T-helper 9 cell (primary cell): ENCODE measurements around the gene ST8SIA2.

ENCODE experiments used
- DNase-seq: peaks from one replicate; pipeline ENCODE4 v3.0.0-alpha.2; 2020

The ST8SIA2 gene

GRCh38 chr15:92399271-92399950, 5.7 kb downstream of the ST8SIA2 start:
- DNase-seq = no peak

- DNase-seq = no peak
These were observed 6.9 kb downstream of the ST8SIA2 start for GRCh38 chr15:92400573-92400972.

GRCh38 chr15:92400980-92401787, 7.5 kb downstream of the ST8SIA2 start:
- no peak for DNase-seq

GRCh38 chr15:92402751-92403150, 9.1 kb downstream of the ST8SIA2 start:
- DNase-seq = no peak

DNA sequence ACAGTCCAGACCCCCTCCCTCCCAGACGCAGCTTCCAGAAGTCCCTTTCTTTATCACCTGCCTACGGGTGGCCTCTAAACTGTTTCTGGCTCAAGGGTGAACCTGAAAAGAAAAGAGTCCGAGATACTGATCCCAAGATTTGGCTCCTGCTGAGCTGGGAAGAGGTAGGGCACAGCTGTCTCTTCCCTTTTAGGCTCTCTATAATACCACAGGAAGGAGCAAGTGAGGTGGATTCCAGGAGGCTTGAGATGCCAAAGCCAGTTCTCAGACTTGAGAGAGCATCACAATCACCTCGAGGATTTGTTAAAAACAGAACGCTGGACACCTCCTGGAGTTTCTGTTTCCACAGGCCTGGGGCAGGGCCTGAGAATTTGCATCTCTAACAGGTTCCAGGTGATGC, 12.3 kb downstream of the ST8SIA2 start:
- DNase-seq = no peak

GRCh38 chr15:92407321-92407720, 13.6 kb downstream of the ST8SIA2 start:
- no peak for DNase-seq

DNA sequence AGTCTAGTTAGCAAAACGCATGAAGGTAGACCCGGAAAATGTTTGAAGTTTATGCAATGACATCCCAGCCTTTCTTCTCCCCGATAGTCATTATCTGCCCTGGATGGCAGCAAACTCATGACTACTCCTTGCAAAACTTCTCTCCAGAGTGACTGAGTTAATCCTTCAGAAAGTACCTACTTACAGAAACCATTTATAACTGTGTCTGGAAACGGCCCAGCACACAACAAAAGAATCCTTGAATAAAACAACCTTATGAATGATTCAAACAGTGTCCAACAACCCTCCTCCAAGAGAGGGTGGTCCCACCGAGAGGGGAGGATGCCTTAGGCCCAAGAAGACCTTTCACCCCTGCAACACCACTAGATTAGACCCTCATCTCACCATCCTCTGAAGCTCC, 14.2 kb downstream of the ST8SIA2 start:
- no peak for DNase-seq

- no peak for DNase-seq
These were observed 15.3 kb downstream of the ST8SIA2 start for GRCh38 chr15:92409006-92409405.

DNA sequence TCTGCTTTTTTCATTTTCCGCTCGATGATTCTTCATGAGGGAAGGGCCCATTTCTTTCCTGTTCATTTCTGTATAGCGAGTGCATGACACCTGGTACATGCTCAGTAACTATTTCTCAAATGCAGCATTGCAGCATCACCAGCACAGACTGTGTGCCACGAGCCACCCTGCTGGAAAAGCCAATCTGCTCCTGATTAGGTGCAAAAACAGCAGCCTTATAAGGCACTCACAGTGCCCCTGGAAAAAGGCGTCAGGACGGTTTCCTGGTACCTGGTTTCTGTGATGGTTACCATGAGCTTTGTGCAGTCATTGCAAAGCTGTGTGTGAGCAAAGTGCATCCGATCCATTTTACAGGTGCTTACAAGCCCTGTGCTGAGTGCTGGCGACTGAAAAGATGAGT, 15.8 kb downstream of the ST8SIA2 start:
- DNase-seq = no peak

GRCh38 chr15:92410537-92410936, 16.9 kb downstream of the ST8SIA2 start:
- no peak for DNase-seq

- DNase-seq = no peak
These were observed 17.6 kb downstream of the ST8SIA2 start for GRCh38 chr15:92411256-92411655.

DNA sequence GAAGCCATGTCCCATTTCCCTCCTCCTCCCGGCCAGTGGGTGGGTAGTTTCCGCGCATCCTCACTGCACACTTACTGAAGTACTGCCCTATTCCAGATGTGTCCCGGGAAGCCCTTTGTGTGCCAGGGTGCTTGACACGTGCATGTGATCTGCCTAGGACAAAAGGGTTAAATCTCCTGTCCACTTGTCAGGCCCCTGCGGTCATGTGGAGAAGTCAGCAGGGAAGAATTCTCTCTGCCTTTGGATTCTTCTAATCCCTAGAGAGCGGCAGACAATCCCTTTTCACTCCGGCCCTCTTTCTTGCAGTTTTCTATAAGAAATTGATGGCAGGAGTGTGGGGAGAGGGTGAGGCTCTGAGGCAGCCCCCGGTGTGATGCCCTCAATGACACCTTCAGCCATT, 19.8 kb downstream of the ST8SIA2 start:
- DNase-seq = no peak

DNA sequence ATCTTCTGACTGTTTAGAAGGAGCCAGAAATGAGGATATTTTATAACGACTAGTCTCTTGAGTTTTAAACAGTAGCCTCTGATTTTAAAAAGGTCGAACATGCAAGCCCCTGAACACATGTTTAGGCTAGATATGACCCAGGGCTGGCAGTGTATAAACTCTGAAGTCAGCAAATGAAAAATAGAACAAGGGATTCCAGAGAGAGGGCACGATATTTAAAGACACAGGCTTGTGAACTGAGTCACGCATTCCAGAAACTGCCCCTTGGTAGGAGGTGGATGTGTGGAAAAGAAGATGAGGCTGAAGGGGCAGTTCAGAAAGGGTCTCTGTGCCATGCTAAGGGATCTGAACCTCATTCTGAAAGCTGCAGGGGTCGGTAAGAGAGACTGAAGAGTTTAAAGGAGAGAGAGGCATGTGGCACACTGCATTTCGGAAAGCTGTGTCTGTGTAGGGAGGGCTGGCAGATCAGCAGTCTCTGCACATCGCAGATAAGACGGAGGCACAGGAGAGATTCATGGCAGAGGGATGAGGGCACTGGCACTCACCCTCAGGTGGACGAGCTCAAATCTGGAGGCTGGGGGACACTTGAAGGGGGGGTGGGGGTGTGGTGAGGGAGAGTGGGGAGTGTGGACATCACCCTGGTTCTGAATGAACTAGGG, 22.1 kb downstream of the ST8SIA2 start:
- no peak for DNase-seq

DNA sequence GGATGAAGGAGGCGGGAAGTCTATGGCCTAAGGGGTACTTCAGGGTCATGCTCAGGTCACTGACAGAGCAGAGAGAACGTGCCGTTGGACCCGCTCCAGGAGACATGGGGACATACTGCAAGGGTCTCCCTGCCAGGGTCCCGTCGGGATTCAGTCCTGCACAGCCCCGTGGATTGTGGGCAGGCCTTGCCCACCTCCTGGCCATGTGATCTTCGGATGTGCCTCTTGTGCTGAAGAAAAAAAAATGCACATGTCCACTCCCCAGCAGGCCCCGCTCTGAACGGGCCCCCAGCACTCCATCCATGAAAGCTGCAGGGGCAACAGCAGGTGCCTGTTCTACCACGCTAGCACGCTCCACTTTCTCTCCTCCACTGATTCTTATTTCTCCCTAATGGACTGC, 22.9 kb downstream of the ST8SIA2 start:
- DNase-seq = no peak

DNA sequence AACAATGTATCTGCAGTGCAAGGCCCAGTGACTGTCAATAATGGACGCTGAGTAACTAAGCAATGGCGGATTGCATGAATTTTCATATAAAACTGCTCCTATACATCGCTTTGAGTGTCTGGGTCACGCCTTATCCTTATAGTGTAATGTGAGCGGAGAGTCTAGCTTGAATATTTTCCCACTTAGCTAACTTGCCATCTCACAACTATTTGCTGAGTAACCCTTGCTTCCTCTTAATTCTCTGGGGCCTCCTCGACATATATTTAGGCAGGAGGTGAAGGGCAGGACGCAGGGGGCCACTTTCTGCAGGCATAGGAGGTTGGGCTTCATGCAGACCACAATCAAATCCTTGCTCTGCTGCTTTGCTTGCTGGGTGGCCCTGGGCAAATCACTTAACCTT, 24.0 kb downstream of the ST8SIA2 start:
- DNase-seq = no peak

- no peak for DNase-seq
These were observed 25.2 kb downstream of the ST8SIA2 start for GRCh38 chr15:92418864-92419263.

DNA sequence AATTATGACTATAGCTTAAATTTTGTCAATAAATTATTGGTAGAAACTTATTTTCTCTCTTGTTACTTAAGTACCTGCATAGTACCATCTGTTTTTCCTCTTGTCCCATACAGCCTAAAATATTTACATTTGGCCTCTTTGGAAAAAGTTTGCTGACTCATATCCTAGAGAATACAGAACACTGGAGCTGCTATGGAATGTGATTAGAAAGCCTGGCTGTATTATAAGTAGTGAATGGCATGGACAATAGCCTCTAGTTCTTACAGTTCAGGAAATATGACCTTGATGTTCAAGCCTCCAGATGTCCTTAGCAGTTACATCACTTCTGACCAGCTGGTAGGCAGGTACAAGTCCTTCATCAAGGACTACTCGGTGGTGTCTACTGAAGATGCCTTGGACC, 28.3 kb downstream of the ST8SIA2 start:
- no peak for DNase-seq

DNA sequence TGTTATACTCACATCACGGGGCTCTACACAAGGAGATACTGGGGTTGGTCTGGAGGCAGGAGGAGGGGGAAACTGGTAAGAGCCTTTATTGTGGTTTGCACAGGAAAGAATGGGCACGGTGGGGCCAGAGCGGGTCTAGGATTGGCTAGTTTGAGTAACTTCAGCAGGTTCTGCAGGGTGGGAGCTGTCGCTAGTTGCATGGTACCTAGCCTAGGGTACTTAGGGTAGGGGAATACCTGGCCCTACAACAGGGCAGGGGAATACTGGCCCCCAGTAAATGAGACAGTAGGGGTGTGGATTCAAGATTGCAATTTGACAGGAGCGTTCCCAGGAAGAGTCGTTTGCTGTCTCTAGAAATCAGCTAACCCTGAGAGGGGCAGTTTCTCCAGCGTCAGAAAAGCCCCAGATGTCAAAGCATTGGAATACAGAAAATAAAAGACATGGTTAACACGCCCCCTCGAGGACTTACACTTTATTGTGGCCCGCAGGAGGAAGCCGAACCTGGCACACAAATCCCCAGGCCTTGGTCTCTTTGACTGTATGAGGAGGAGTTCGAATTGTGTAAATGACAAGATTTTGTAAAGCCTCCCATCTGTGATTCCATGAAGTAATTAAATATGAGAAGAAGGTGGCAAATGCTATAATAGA, 32.0 kb downstream of the ST8SIA2 start:
- DNase-seq = no peak

DNA sequence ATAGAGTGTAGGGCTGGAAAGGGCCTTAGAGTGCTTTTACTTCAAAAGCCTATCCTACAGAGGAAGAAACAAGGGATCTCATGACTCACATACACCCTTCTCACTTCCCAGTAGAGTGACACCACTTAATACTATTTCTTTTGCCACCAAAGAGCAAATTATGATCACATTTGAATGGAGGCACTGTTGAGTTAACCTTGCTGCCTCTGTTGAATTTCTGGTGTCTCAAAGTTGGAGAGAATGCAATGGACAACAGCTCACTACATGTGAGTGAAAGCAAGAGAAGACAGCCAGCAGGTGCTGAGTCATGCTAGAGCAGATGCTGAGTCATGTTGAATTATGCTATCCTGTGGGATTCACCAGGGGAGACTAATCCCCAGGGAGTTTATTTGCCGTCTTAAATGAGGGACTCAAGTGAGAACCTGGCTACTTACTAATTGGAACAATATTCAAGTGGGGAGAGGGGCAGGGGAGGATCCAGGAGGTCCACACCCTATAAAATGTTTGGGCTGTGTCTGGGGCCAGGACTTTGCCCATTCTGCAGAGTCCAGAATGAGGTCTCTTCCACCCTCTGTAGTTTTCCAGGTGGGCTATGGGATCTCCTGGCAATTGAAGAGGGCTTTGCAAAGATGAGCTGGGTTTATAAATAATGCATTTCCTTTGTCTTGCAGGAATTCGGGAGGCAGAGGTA, 35.8 kb downstream of the ST8SIA2 start:
- DNase-seq = no peak

- DNase-seq = no peak
These were observed 36.4 kb downstream of the ST8SIA2 start for GRCh38 chr15:92430069-92430440.

DNA sequence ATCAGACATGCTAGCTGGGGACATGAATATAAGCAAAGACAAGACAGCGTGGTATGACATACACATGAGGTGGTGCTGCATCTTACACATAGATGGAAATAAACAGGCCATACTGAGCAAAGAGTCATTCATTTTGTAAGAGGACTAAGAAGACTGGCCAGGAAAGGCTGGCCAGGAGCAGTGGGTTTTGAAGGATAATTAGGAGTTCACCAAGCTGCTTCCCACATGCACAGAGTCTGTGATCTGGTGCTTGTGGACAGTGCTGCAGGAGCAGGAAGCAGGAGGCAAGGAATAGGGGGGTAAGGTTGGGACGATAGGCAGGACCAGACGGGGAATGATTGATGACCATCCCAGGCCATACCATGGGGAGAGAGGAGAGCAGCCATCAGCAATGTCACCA, 41.5 kb downstream of the ST8SIA2 start:
- no peak for DNase-seq

DNA sequence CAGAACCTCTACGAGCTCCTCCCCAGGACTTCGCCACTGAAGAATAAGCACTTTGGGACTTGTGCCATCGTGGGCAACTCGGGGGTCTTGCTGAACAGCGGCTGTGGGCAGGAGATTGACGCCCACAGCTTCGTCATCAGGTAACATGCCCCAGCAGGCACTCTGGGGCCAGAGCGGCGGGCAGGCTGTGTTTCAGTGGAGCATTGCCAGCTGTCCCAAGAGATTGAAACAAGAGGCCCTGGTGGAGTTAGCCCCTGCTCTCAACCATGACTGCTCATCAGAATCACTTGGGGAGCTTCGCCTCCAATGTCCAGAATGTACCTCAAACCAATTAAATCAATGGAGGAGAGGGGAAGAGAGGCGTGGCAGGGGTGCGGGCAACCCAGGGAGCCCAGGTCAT, 44.8 kb downstream of the ST8SIA2 start:
- DNase-seq = no peak

DNA sequence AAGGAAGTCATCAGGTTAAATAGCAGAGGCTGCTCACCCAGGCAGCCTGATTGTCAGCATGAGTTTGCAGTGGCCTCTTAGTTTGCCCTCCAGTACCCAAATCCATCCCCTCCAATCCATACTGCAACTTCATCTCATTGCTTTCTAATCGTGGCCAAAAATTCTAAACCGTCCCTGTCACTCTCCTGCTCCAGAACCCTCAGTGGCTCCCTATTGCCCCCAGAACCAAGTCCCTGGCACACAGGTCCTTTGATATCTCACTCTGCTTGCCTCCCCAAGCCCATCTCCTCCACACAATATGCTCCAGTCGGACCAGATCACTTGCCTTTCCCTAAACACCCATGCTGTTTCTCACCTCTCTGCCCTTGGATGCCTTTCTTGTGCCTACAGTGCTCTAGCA, 49.7 kb downstream of the ST8SIA2 start:
- DNase-seq = no peak
